Activated naive CD8-positive, alpha-beta T cell treated with anti-CD3 and anti-CD28 coated beads, Interleukin-2, amount 10 ng/mL, durations not matched to agents 7 days and 5 days (primary cell): ENCODE data around the gene MADD. TPM values are rescaled to one million over a fixed set of nuclear protein-coding genes. Genes with fewer than 3 reads are reported as not detected.

Experiments used
- ATAC-seq: fragments of 150-1000 bp; cut with Tn5 transposase; one replicate; pipeline ENCODE4 v1.10.0; 2021; ENCODE audit warnings: low read depth, moderate library complexity
- POLR2A ChIA-PET: fragments of 350-600 bp; sonication (Branson Sonifier 250); formaldehyde crosslinking; loops from one replicate; lab custom pipeline; 2021; ENCODE audit warnings: antibody characterized with exemption; lab: Charles Lee
- DNase-seq: peaks from one replicate; pipeline ENCODE4 v3.0.0; 2021
- H3K27ac Mint-ChIP-seq: one replicate; pipeline ENCODE4 v1.8.0; 2022; ENCODE audit warnings: mild to moderate bottlenecking, mixed read lengths
- H3K27me3 Mint-ChIP-seq: one replicate; pipeline ENCODE4 v1.8.0; 2022; ENCODE audit warnings: mild to moderate bottlenecking, moderate library complexity, mixed read lengths
- H3K36me3 Mint-ChIP-seq: one replicate; pipeline ENCODE4 v1.8.0; 2021; ENCODE audit warnings: mild to moderate bottlenecking, mixed read lengths
- H3K4me1 Mint-ChIP-seq: one replicate; pipeline ENCODE4 v1.8.0; 2021; ENCODE audit warnings: mixed read lengths
- H3K4me3 Mint-ChIP-seq: one replicate; pipeline ENCODE4 v1.8.0; 2022; ENCODE audit warnings: mild to moderate bottlenecking, moderate library complexity, mixed read lengths
- H3K9me3 Mint-ChIP-seq: one replicate; pipeline ENCODE4 v1.8.0; 2021; ENCODE audit warnings: mixed read lengths
- total RNA-seq, 2 experiments: library from RNA; stranded (reverse); gene quantifications; one replicate each; pipeline ENCODE4 v1.2.3, GENCODE V29; 2021

The MADD gene
- total RNA-seq, 2 experiments from 2014 or later: 113 to 114 TPM

DNA sequence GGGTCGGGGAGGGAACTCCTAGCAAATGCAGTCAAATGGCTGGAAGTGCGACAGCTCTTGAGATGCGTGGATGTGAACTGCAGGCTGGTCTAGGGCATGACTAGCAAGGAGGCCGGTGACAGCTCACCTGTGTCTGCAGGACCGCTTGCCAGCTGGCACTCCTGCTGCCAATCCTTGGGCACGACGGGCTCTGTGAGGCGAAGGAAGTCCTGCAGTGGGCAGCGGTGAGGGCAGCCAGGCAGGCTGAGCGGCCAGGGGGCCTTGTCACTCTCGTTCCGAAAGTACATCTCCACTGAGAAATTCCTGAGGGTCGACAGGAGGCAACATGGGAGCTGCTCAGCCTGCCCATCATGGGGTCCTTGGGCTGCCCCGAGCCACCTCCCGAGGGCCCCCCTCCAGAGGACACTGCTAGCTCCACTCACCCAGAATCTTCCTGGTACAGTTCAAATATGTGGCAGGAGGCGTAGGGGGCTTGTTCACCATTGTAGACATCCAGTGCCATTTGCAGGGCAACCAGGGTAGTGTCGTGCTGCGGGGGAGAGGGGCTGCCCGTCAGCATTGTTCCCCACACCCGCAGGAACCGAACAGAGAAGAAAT lies 27.2 kb upstream of the MADD start:
- H3K9me3 Mint-ChIP-seq: no peaks in the 10 kb centered on the region
- ATAC-seq (no peak), DNase-seq (no peak)
- POLR2A ChIA-PET: interaction anchor here (1.1 to 1.6 kb wide), 2 partner anchors 28 to 65 kb away, joined by 3 to 6 read pairs; partner anchors contain the start of gene DDB2
- no peaks in the 10 kb centered on the region for H3K27me3 Mint-ChIP-seq
- no peak overlapping the region for H3K4me3 Mint-ChIP-seq
- H3K4me1 Mint-ChIP-seq: peaks cover 11% of the 10 kb centered on the region
- H3K36me3 Mint-ChIP-seq: peaks cover 26% of the 10 kb centered on the region
- no peak overlapping the region for H3K27ac Mint-ChIP-seq

DNA sequence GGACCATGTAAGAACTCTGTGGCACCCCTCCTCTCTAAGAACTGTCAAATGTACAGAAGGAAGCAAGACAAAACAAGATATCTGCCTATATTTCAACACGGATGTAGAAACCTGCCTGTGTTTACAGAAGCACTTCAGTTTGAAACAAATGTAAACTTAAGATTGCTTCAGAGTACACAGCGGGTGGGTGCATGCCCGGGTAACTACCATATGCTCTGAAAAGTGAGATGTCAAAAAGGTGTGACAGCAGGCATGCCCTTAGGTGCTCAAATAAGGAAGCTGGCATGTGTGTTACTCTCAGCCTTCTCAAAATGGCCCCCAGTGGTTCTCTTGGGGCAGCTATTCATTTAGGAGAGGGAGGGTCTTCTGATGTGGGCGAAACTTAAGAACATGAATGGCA lies 26.5 kb upstream of the MADD start:
- Mint-ChIP-seq H3K27me3 (no peaks in the 10 kb centered on the region), H3K36me3 (peaks cover 24% of the 10 kb centered on the region), H3K4me1 (peaks cover 15% of the 10 kb centered on the region), H3K9me3 (no peaks in the 10 kb centered on the region), H3K27ac (no peak overlapping the region), H3K4me3 (no peak overlapping the region)
- no peak for DNase-seq
- POLR2A ChIA-PET: interaction anchor here (1.0 to 1.1 kb wide), 2 partner anchors 11 to 66 kb away, joined by 3 read pairs; no protein-coding TSS in a partner anchor
- no peak for ATAC-seq

DNA sequence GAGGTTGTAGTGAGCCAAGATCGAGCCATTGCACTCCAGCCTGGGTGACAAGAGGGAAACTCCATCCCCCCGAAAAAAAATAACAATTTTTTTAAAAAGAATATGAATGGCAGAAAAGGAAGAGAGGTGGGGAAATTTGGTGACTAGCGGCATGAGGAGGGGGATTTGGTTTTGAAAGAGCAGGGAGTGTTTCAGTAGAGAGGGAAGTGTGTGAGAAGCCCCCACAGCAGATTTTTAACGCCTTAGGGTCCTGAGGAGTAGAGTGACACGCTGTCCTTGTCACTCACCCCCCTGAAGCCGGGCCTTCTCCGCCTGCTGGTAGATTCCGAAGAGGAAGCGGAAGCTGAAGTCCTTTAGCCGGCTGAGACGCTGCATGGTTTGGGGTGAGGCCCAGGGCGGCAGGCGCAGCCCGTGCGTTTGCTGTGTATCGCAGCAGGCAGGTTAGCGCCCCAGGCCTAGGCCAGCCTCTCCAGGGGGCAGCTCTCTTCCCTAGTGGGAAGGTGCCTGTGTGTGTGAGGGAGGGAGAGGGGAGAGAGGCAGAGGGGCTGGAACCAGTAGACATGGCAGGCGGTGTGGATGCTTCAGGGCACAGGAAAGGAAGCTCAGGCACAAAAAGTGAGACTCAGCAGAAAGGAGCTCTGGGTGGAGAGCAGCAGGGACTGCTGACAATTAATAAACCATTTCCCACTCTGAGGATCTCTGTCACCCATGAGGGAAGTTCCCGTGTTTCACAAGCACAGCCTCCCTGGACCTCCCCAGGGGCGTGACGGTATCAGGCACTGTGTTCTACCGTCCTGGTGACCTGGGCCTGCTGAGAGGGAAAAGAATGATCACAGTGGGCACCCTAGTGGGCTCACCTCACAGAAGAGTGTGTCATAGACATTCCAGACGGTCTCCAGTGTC lies 25.2 kb upstream of the MADD start:
- H3K4me3 Mint-ChIP-seq: no peak overlapping the region
- POLR2A ChIA-PET: interaction anchor here (1.0 kb wide), 1 partner anchor 12 kb away, joined by 3 read pairs; no protein-coding TSS in a partner anchor
- no peak for ATAC-seq
- H3K27me3 Mint-ChIP-seq: no peaks in the 10 kb centered on the region
- peaks cover 18% of the 10 kb centered on the region for H3K4me1 Mint-ChIP-seq
- no peak overlapping the region for H3K27ac Mint-ChIP-seq
- no peak for DNase-seq
- no peaks in the 10 kb centered on the region for H3K9me3 Mint-ChIP-seq
- peaks cover 21% of the 10 kb centered on the region for H3K36me3 Mint-ChIP-seq

DNA sequence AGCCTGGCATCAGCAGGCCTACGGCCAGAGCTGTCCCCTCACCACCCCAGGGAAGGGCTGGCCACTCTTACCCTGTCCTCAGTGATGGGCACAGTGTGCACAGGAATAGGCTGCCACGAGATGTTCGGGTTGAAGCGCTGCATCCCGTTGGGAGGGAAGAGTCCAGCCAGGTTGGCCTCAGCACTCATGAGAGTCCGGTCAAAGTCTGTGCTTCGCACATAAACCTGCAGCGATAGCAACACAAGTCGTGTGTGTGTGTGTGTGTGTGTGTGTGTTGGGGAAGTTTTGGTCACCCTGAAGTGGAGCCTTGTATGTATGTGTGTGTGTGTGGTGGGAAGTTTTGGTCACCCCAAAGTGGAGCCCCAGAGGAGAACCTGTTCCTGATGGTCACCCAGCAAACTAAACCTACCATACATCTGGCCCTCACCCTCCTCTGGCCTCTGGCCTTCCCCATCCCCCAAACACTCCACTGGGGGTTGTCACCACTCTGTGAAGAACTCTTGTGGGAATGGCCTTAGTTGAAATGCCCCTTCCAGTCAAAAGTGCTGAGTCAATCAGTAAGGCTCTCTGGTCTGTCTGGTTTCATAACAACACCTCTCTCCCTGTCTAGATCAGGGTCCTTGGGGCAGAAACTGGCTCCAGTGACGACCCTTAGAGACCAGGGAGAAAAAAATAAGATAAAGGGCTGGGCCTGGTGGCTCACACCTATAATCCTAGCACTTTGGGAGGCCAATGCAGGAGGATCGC lies 24.1 kb upstream of the MADD start:
- peaks cover 19% of the 10 kb centered on the region for H3K4me1 Mint-ChIP-seq

DNA sequence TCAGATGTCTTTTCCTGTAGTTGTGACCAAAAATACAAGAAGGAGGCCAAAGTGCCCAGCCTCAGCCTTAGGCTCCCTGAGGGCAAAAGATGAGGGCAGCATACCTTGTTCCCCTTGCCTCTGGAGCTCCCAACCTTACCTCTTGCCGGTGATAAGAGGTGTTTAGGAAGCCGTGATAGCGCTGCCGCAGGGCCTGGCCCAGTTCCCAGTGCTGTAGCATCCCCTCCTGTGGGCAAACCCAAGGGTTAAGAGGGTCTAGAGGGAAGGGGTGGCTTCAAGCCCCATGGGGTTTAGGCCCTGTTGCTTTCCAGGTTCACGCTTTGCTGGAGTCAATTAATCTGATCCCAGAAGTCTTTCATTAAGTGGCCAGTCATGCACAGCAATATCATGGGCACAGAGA lies 22.4 kb upstream of the MADD start:
- no peak for ATAC-seq
- H3K4me1 Mint-ChIP-seq: peaks cover 19% of the 10 kb centered on the region
- H3K27me3 Mint-ChIP-seq: no peaks in the 10 kb centered on the region
- H3K27ac Mint-ChIP-seq: peak overlapping the region; percentile 98
- H3K36me3 Mint-ChIP-seq: peaks cover under 1% of the 10 kb centered on the region
- no peaks in the 10 kb centered on the region for H3K9me3 Mint-ChIP-seq
- POLR2A ChIA-PET: interaction anchor here (0.6 to 4.7 kb wide), 8 partner anchors 8 to 62 kb away, joined by 3 to 59 read pairs (median 21); partner anchors contain the start of genes DDB2, MADD and NR1H3
- H3K4me3 Mint-ChIP-seq: peak overlapping the region; percentile 98
- no peak for DNase-seq

More for the DNA sequence above, 24.1 kb upstream of the MADD start:
- H3K27ac Mint-ChIP-seq: no peak overlapping the region
- no peaks in the 10 kb centered on the region for H3K9me3 Mint-ChIP-seq
- POLR2A ChIA-PET: interaction anchor here (0.6 to 4.7 kb wide), 3 partner anchors 11 to 59 kb away, joined by 3 to 38 read pairs (median 4); partner anchors contain the start of gene NR1H3
- H3K27me3 Mint-ChIP-seq: no peaks in the 10 kb centered on the region
- ATAC-seq: no peak
- H3K36me3 Mint-ChIP-seq: peaks cover 14% of the 10 kb centered on the region
- no peak for DNase-seq
- no peak overlapping the region for H3K4me3 Mint-ChIP-seq

DNA sequence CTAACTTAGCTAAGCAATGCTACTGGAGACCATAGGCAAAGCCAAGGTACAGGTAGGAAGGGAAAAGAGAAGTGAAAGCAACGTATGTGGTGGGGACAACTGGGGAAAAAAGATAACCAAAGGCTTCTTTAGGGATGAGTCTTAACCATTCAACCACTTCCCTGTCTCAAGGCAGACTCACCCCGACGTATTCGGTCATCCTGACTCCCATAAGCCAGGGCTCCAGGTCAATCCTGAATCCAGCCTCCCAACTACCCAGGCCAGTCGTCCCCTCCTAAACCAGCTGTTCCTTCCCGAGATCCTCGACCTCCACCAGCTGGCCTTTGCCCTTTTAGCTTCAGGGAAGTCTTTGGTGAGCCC lies 21.6 kb upstream of the MADD start:
- Mint-ChIP-seq H3K9me3 (no peaks in the 10 kb centered on the region), H3K27me3 (no peaks in the 10 kb centered on the region), H3K36me3 (no peaks in the 10 kb centered on the region), H3K27ac (peak overlapping the region; percentile 98), H3K4me1 (peaks cover 19% of the 10 kb centered on the region), H3K4me3 (peak overlapping the region; percentile 98)
- POLR2A ChIA-PET: interaction anchor here (0.6 to 4.7 kb wide), 17 partner anchors 9 to 361 kb away, joined by 3 to 59 read pairs (median 5); partner anchors contain the start of genes DDB2, MADD, NR1H3 and PACSIN3
- no peak for DNase-seq
- ATAC-seq: no peak

DNA sequence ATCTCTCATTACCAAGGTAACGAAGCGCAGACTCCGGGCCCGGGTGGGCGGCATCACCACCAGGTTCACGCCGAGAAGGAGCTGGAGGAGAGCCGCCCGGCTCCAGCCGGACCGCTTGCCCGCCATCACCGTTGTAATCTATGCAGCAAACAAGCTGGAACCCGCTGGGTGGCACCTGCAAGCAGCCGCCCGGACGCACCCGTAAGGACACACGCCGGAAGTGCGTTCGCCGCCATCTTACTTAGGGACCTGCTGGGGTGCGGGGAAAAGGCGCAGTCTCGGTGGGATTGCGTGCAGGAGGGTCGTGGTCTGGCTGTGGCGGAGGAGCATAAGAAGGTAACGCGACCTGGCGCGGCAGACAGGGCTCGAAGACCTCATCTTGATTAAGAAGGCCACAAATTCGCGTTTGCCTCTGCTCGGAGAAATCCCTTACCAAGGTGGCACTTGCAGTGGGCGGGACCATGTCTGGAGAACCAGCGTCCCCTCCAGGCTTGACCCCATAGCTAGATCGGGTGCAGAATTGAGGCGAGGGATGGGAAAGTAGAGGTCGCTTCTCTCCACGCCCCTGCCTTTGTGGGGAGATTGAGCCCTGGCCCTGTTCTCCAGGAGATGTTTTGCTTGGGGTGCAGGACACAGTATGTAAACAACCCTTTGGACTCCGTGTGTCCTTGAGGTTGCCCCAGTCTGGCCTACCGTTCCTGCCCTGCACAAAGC lies 21.1 kb upstream of the MADD start, which contains the start of gene ACP2:
ACP2 (minus strand) TSS at position 151 of the 714 bp plus-strand sequence; CDS start at position 126, 25 bp downstream.
- peak within 1 kb of the TSS; percentile 98 for H3K27ac Mint-ChIP-seq
- H3K4me1 Mint-ChIP-seq: peaks cover 19% of the 10 kb centered on the region
- H3K36me3 Mint-ChIP-seq: no peaks in the 10 kb centered on the region
- ATAC-seq: peak; percentile 97
- POLR2A ChIA-PET: interaction anchor here (0.6 to 4.7 kb wide), 17 partner anchors 10 to 360 kb away, joined by 3 to 59 read pairs (median 5); partner anchors contain the start of genes DDB2, MADD, NR1H3 and PACSIN3
- H3K27me3 Mint-ChIP-seq: no peaks in the 10 kb centered on the region
- peak; percentile 89 for DNase-seq
- H3K9me3 Mint-ChIP-seq: no peaks in the 10 kb centered on the region
- H3K4me3 Mint-ChIP-seq: peak within 1 kb of the TSS; percentile 98

DNA sequence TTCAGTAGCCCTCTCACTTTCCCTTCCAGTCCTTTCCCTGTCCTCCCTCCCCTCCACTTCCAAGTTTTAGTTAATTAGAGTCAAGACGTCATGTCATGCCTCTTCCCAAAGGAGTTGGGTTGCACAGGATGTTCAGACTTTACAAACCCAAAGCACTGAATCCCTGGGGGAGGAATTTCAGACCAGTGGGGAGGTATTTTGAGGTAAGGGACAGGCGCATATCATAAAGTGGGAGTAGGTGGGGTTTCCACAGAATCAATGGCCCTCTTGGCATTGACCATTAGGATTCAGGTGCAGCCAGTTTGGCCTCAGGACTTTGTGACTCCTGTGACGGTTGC lies 20.6 kb upstream of the MADD start:
- POLR2A ChIA-PET: interaction anchor here (1.3 to 4.7 kb wide), 10 partner anchors 9 to 178 kb away, joined by 3 to 59 read pairs (median 14); partner anchors contain the start of genes DDB2, MADD, NR1H3 and PACSIN3
- no peaks in the 10 kb centered on the region for H3K27me3 Mint-ChIP-seq
- H3K9me3 Mint-ChIP-seq: no peaks in the 10 kb centered on the region
- no peak for DNase-seq
- peaks cover 19% of the 10 kb centered on the region for H3K4me1 Mint-ChIP-seq
- H3K4me3 Mint-ChIP-seq: peak overlapping the region; percentile 98
- H3K36me3 Mint-ChIP-seq: no peaks in the 10 kb centered on the region
- no peak for ATAC-seq
- H3K27ac Mint-ChIP-seq: peak overlapping the region; percentile 98

DNA sequence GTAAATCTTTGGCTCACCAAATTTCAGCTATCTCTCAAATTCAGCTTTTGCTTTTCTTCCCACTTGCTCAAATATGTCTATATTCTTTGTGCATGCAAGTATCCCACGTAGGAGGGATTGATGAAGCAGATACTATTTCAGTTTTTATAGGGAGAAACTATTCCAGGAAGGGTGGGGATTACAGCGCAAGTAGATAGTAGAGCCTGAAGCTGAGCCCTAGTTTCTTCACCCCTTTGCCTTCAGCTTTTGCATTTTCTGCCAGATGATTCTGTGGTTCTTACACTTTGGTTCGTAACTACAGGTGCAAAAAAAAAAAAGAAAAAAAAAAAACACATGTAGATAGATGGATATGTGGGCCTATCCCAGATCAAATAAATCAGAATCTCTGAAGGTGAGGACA lies 18.2 kb upstream of the MADD start:
- POLR2A ChIA-PET: no interaction called here
- DNase-seq: no peak
- Mint-ChIP-seq H3K4me3 (no peak overlapping the region), H3K36me3 (no peaks in the 10 kb centered on the region), H3K4me1 (peaks cover 24% of the 10 kb centered on the region), H3K27ac (no peak overlapping the region), H3K27me3 (no peaks in the 10 kb centered on the region), H3K9me3 (no peaks in the 10 kb centered on the region)
- no peak for ATAC-seq

DNA sequence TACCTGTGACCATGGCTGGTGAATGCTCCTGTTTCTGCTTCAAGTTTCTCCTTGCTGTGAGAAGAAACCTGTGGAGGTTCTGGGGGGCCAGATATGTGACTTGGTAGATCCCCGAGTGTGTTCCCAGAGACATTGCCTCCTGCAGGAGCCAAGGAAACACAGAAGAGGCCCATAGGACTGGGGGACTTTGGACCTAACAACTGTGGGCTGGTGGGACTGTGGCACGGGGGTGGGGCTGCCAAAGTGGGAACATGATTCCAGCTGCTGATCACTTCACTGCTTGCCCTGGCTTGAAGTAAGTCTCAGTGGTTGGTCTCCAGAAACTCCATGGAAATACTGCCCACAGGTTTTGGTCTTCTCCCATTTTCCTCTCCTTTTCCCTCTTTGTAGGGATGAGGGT lies 16.3 kb upstream of the MADD start:
- POLR2A ChIA-PET: no interaction called here

DNA sequence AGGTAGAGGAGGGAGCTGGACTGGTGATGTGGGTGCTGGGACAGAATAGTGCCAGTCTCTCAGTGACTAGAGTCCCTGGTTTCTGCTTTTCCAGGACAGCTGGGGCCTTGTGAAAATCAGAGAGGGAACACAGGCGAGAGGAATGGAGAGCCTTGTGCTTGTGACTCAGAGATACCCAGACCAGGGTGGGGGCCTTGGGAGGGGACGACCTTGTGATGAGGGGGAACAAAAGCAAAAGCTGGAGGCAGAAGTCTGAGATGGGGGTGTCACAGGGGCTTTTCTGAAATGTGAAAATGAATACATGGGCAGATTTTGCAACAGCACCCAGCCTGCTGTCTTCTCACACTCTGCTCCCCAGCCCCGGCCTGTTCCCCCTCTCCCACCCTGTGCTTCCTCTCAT lies 15.5 kb upstream of the MADD start:
- Mint-ChIP-seq H3K27ac (peak overlapping the region; percentile 47), H3K27me3 (no peaks in the 10 kb centered on the region), H3K36me3 (no peaks in the 10 kb centered on the region), H3K9me3 (no peaks in the 10 kb centered on the region), H3K4me1 (peaks cover 17% of the 10 kb centered on the region), H3K4me3 (no peak overlapping the region)
- no peak for DNase-seq
- ATAC-seq: no peak
- POLR2A ChIA-PET: no interaction called here

More for the DNA sequence above, 16.3 kb upstream of the MADD start:
- Mint-ChIP-seq H3K4me1 (peaks cover 16% of the 10 kb centered on the region), H3K4me3 (no peak overlapping the region), H3K27ac (no peak overlapping the region), H3K9me3 (no peaks in the 10 kb centered on the region), H3K27me3 (no peaks in the 10 kb centered on the region), H3K36me3 (no peaks in the 10 kb centered on the region)
- ATAC-seq (no peak), DNase-seq (no peak)

DNA sequence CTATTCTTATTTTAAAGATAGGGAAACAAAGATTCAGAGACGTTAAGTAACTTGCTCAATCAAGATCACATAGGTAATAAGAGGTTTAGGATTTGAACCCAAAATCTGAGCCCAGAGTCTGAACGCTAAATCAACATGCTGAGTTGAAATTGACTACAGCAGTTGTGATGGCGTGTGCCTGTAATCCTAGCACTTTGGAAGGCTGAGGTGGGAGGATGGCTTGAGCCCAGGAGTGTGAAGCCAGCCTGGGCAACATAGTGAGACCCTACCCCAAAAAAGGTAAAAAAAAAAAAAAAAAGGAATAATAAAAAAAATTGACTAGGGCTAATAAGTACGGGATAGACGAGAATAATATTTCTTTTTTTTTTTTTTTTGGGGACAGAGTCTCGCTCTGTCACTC lies 13.6 kb upstream of the MADD start:
- POLR2A ChIA-PET: interaction anchor here (0.6 kb wide), 1 partner anchor 503 kb away, joined by 3 read pairs; no protein-coding TSS in a partner anchor
- Mint-ChIP-seq H3K4me3 (no peak overlapping the region), H3K27ac (no peak overlapping the region), H3K36me3 (no peaks in the 10 kb centered on the region), H3K9me3 (no peaks in the 10 kb centered on the region), H3K27me3 (no peaks in the 10 kb centered on the region), H3K4me1 (peaks cover 23% of the 10 kb centered on the region)
- ATAC-seq (no peak), DNase-seq (no peak)
